HEK293 (cell line): ENCODE measurements around the gene ODAPH.
"Not testable (repeated sequence)": the region's sequence is repeated elsewhere in the genome, so short reads cannot be mapped to it uniquely, and the experiment has no call there.

Experiments
- CTCF ChIA-PET: fragments of 350-600 bp; formaldehyde crosslinking; extraction: SDS; loops from one replicate; lab custom pipeline; 2021; ENCODE audit warnings: antibody characterized with exemption; lab: Yijun Ruan, JAX
- POLR2A ChIA-PET: fragments of 300-600 bp; formaldehyde crosslinking; extraction: SDS; loops from one replicate; lab custom pipeline; 2020; ENCODE audit warnings: antibody characterized with exemption, inconsistent platforms; lab: Yijun Ruan, JAX
- H3K27ac ChIP-seq: fragments of 200-500 bp; sonication (Bioruptor generic); 2 replicates; pipeline ENCODE4 v1.5.1; 2014; ENCODE audit warnings: low read depth, low read length, control low read depth, inconsistent platforms; ENCODE audit errors: extremely low read depth
- H3K36me3 ChIP-seq, 2 experiments: fragments of 200-500 bp in 1 of 2; sonication (Bioruptor generic) in 1 of 2; 1 replicate in 1 of 2; 2 replicates in 1 of 2; pipeline ENCODE4 v1.5.1; 2014 to 2017; ENCODE audit warnings: inconsistent platforms in 2 of 2, low read length in 2 of 2; ENCODE audit not compliant: control insufficient read depth in 2 of 2, insufficient read depth in 1 of 2
- H3K4me1 ChIP-seq: fragments of 200-500 bp; sonication (Bioruptor generic); 2 replicates; pipeline ENCODE4 v1.5.1; 2014; ENCODE audit warnings: mild to moderate bottlenecking, low read length, inconsistent platforms; ENCODE audit not compliant: control insufficient read depth, insufficient read depth
- H3K4me3 ChIP-seq: 2 replicates; pipeline ENCODE4 v1.5.1; 2011; ENCODE audit warnings: low read depth, mild to moderate bottlenecking, control low read depth, low read length, moderate library complexity
- H3K9me3 ChIP-seq: fragments of 200-500 bp; sonication (Bioruptor generic); 2 replicates; pipeline ENCODE4 v1.5.1; 2014; ENCODE audit warnings: low read depth, low read length, inconsistent platforms; ENCODE audit not compliant: control insufficient read depth, insufficient read depth
- BCL11A ChIP-seq: fragments of 450-650 bp; formaldehyde crosslinking; IDR thresholded peaks from 2 replicates; pipeline ENCODE4 v1.5.1; 2016; ENCODE audit warnings: low read depth, missing biosample characterization, missing genetic modification characterization
- GLI2 ChIP-seq: fragments of 450-650 bp; formaldehyde crosslinking; IDR thresholded peaks from 2 replicates; pipeline ENCODE4; 2017; ENCODE audit warnings: missing biosample characterization, missing genetic modification characterization, low read depth, borderline replicate concordance
- HIC1 ChIP-seq: fragments of 450-650 bp; formaldehyde crosslinking; IDR thresholded peaks from 2 replicates; pipeline ENCODE4 v1.5.1; 2016; ENCODE audit warnings: missing biosample characterization, missing genetic modification characterization
- PRDM1 ChIP-seq: fragments of 450-650 bp; formaldehyde crosslinking; IDR thresholded peaks from 2 replicates; pipeline ENCODE4; 2016; ENCODE audit warnings: missing biosample characterization, missing genetic modification characterization
- ZBTB6 ChIP-seq: fragments of 450-650 bp; formaldehyde crosslinking; IDR thresholded peaks from 2 replicates; pipeline ENCODE4 v1.5.1; 2017; ENCODE audit warnings: missing biosample characterization, missing genetic modification characterization
- ZBTB8A ChIP-seq: fragments of 450-650 bp; formaldehyde crosslinking; IDR thresholded peaks from 2 replicates; pipeline ENCODE4 v1.5.1; 2016; ENCODE audit warnings: missing biosample characterization, missing genetic modification characterization
- ZEB2 ChIP-seq: fragments of 450-650 bp; formaldehyde crosslinking; IDR thresholded peaks from 2 replicates; pipeline ENCODE4 v1.5.1; 2016; ENCODE audit warnings: missing biosample characterization, missing genetic modification characterization
- ZNF121 ChIP-seq: fragments of 450-650 bp; formaldehyde crosslinking; IDR thresholded peaks from 2 replicates; pipeline ENCODE4 v1.5.1; 2016; ENCODE audit warnings: missing biosample characterization, missing genetic modification characterization
- ZNF169 ChIP-seq: fragments of 450-650 bp; formaldehyde crosslinking; IDR thresholded peaks from 2 replicates; pipeline ENCODE4 v1.5.1; 2016; ENCODE audit warnings: missing biosample characterization, missing genetic modification characterization
- ZNF202 ChIP-seq: fragments of 450-650 bp; formaldehyde crosslinking; IDR thresholded peaks from 2 replicates; pipeline ENCODE4 v1.5.1; 2016; ENCODE audit warnings: missing biosample characterization, missing genetic modification characterization, borderline replicate concordance
- ZNF449 ChIP-seq: fragments of 450-650 bp; formaldehyde crosslinking; IDR thresholded peaks from 2 replicates; pipeline ENCODE4 v1.5.1; 2017; ENCODE audit warnings: missing biosample characterization, mild to moderate bottlenecking, missing genetic modification characterization, moderate library complexity
- ZNF544 ChIP-seq: fragments of 450-650 bp; formaldehyde crosslinking; IDR thresholded peaks from 2 replicates; pipeline ENCODE4 v1.5.0; 2017; ENCODE audit warnings: missing biosample characterization, missing genetic modification characterization
- ZNF561 ChIP-seq: fragments of 450-650 bp; IDR thresholded peaks from 2 replicates; pipeline ENCODE4 v1.5.1; 2018; ENCODE audit warnings: missing biosample characterization, missing genetic modification characterization, borderline replicate concordance
- ZNF580 ChIP-seq: fragments of 450-650 bp; formaldehyde crosslinking; IDR thresholded peaks from 2 replicates; pipeline ENCODE4 v1.5.1; 2016; ENCODE audit warnings: missing biosample characterization, missing genetic modification characterization
- ZNF626 ChIP-seq: fragments of 450-650 bp; sonication (Bioruptor Pico); formaldehyde crosslinking; IDR thresholded peaks from 2 replicates; pipeline ENCODE4 v1.5.1; 2018; ENCODE audit warnings: missing biosample characterization, missing genetic modification characterization, inconsistent platforms
- ZNF660 ChIP-seq: fragments of 450-650 bp; IDR thresholded peaks from 2 replicates; pipeline ENCODE4 v1.5.1; 2018; ENCODE audit warnings: missing biosample characterization, mild to moderate bottlenecking, missing genetic modification characterization
- ZNF785 ChIP-seq: fragments of 450-650 bp; formaldehyde crosslinking; IDR thresholded peaks from 2 replicates; pipeline ENCODE4 v1.5.1; 2016; ENCODE audit warnings: missing biosample characterization, missing genetic modification characterization
- ZNF792 ChIP-seq: fragments of 450-650 bp; formaldehyde crosslinking; IDR thresholded peaks from 2 replicates; pipeline ENCODE4 v1.5.1; 2016; ENCODE audit warnings: missing biosample characterization, missing genetic modification characterization
- ZNF843 ChIP-seq: fragments of 450-650 bp; formaldehyde crosslinking; IDR thresholded peaks from 2 replicates; pipeline ENCODE4 v1.5.1; 2016; ENCODE audit warnings: missing biosample characterization, missing genetic modification characterization

ODAPH gene

GRCh38 chr4:75542824-75543223 lies 13.0 kb upstream of the ODAPH start (continued):
- TF ChIP-seq HIC1 (tag by site-specific recombination) (no peak), ZNF792 (no peak)

GRCh38 chr4:75544220-75544619 lies 11.6 kb upstream of the ODAPH start:
- H3K9me3 ChIP-seq, H3K4me1 ChIP-seq, H3K36me3 ChIP-seq, H3K27ac ChIP-seq, H3K4me3 ChIP-seq, POLR2A ChIA-PET: not testable (repeated sequence)
- CTCF ChIA-PET = interaction anchor here (1.0 kb wide), 1 partner anchor 335 kb away, joined by 3 read pairs; no protein-coding TSS in a partner anchor

- ChIA-PET CTCF (interaction anchor here (1.0 kb wide), 1 partner anchor 334 kb away, joined by 3 read pairs; no protein-coding TSS in a partner anchor), POLR2A (no interaction called here)
- Histone ChIP-seq H3K36me3 (peaks cover 0 to 7% of the 10 kb centered on the region in 2 experiments; a peak in 1 of 3 replicates), H3K4me1 (no peaks in the 10 kb centered on the region), H3K4me3 (no peak overlapping the region), H3K27ac (no peak overlapping the region), H3K9me3 (no peaks in the 10 kb centered on the region)
- no peak for TF ChIP-seq ZBTB6 (tag by site-specific recombination)
- no peak for TF ChIP-seq ZNF202 (tag by site-specific recombination)
- TF ChIP-seq PRDM1 = no peak
- TF ChIP-seq GLI2 (tag by site-specific recombination) = no peak
- no peak for TF ChIP-seq ZNF121 (tag by site-specific recombination)
- TF ChIP-seq ZNF169 (tag by site-specific recombination) = no peak
- TF ChIP-seq ZBTB8A (tag by site-specific recombination) = no peak
- no peak for TF ChIP-seq ZNF544
- TF ChIP-seq ZEB2 (tag by site-specific recombination) = no peak
- TF ChIP-seq ZNF843 (tag by site-specific recombination) = no peak
- TF ChIP-seq ZNF561 (tag by site-specific recombination) = no peak
- TF ChIP-seq ZNF785 = no peak
- no peak for TF ChIP-seq ZNF660 (tag by site-specific recombination)
- TF ChIP-seq BCL11A = no peak
- TF ChIP-seq ZNF580 (tag by site-specific recombination) = no peak
- no peak for TF ChIP-seq ZNF449 (tag by site-specific recombination)
- no peak for TF ChIP-seq ZNF626 (tag by site-specific recombination)
These were observed 11.0 kb upstream of the ODAPH start for GRCh38 chr4:75544870-75545269.
